ENCODE results near the gene TTC7B.

TTC7B gene

GRCh38 chr14:90809530-90810312, 6.5 kb downstream of the TTC7B start:
- H3K4me1 ChIP-seq (ENCODE audit: insufficient read depth, insufficient read length) = peaks cover 11% of the 10 kb centered on the region
- H3K9ac ChIP-seq (ENCODE audit: insufficient read length, low read depth) = no peak overlapping the region
- TF ChIP-seq YY1 (IDR thresholded peaks at IDR 0.05; ENCODE audit: insufficient read depth, insufficient read length) = no peak
- TF ChIP-seq SUZ12 (IDR thresholded peaks at IDR 0.05; ENCODE audit: extremely low read depth, insufficient read depth, insufficient read length) = no peak
- TF ChIP-seq ZNF274 (IDR thresholded peaks at IDR 0.05; ENCODE audit: low read depth, low read length) = no peak
- peaks cover 5% of the 10 kb centered on the region for H3K27me3 ChIP-seq (ENCODE audit: insufficient read depth, insufficient read length)
- H3K9me3 ChIP-seq (ENCODE audit: insufficient read depth, low read length) = no peaks in the 10 kb centered on the region
- no peaks in the 10 kb centered on the region for H3K36me3 ChIP-seq (ENCODE audit: insufficient read depth, insufficient read length, low read length)
- H3K4me3 ChIP-seq (ENCODE audit: insufficient read length, low read depth) = no peak overlapping the region
- DNase-seq (ENCODE audit: low read depth, low spot score) = no peak

GRCh38 chr14:90808759-90809529, 7.3 kb downstream of the TTC7B start:
- H3K27me3 ChIP-seq (ENCODE audit: insufficient read depth, insufficient read length) = no peaks in the 10 kb centered on the region
- no peaks in the 10 kb centered on the region for H3K9me3 ChIP-seq (ENCODE audit: insufficient read depth, low read length)
- no peak for TF ChIP-seq ZNF274 (IDR thresholded peaks at IDR 0.05; ENCODE audit: low read depth, low read length)
- H3K4me3 ChIP-seq (ENCODE audit: insufficient read length, low read depth) = no peak overlapping the region
- no peaks in the 10 kb centered on the region for H3K36me3 ChIP-seq (ENCODE audit: insufficient read depth, insufficient read length, low read length)
- H3K4me1 ChIP-seq (ENCODE audit: insufficient read depth, insufficient read length) = peaks cover 15% of the 10 kb centered on the region
- no peak for DNase-seq (ENCODE audit: low read depth, low spot score)
- no peak overlapping the region for H3K9ac ChIP-seq (ENCODE audit: insufficient read length, low read depth)

DNA sequence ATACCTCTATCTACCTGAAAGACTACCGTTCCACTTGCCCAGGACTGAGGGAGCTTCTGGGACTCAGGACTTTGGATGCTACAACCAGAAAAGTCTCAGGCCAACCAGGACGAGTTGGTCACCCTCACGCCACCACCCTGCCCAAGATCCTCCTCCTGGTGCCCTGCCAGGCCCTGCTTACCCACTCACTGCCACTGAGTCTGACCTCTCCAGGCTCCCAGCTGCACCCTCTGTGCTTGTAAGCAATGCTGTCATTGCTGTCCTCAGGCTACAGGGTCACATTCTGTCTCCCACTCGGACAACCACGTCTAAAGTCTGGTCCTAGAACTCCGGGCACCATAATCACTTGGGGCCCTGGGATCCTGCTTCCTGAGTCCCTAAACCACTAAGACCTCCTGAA, 9.2 kb downstream of the TTC7B start:
- Histone ChIP-seq H3K36me3 (ENCODE audit: insufficient read depth, insufficient read length, low read length) (no peaks in the 10 kb centered on the region), H3K4me1 (ENCODE audit: insufficient read depth, insufficient read length) (peaks cover 15% of the 10 kb centered on the region), H3K4me3 (ENCODE audit: insufficient read length, low read depth) (no peak overlapping the region), H3K27me3 (ENCODE audit: insufficient read depth, insufficient read length) (no peaks in the 10 kb centered on the region), H3K9me3 (ENCODE audit: insufficient read depth, low read length) (no peaks in the 10 kb centered on the region), H3K9ac (ENCODE audit: insufficient read length, low read depth) (no peak overlapping the region)
- TF ChIP-seq ZNF274 (IDR thresholded peaks at IDR 0.05; ENCODE audit: low read depth, low read length) (no peak), SUZ12 (IDR thresholded peaks at IDR 0.05; ENCODE audit: extremely low read depth, insufficient read depth, insufficient read length) (no peak), YY1 (IDR thresholded peaks at IDR 0.05; ENCODE audit: insufficient read depth, insufficient read length) (no peak)
- no peak for DNase-seq (ENCODE audit: low read depth, low spot score)

- Histone ChIP-seq H3K36me3 (ENCODE audit: insufficient read depth, insufficient read length, low read length) (no peaks in the 10 kb centered on the region), H3K27me3 (ENCODE audit: insufficient read depth, insufficient read length) (no peaks in the 10 kb centered on the region), H3K9me3 (ENCODE audit: insufficient read depth, low read length) (no peaks in the 10 kb centered on the region), H3K4me1 (ENCODE audit: insufficient read depth, insufficient read length) (peaks cover 15% of the 10 kb centered on the region), H3K4me3 (ENCODE audit: insufficient read length, low read depth) (no peak overlapping the region), H3K9ac (ENCODE audit: insufficient read length, low read depth) (no peak overlapping the region)
- TF ChIP-seq YY1 (IDR thresholded peaks at IDR 0.05; ENCODE audit: insufficient read depth, insufficient read length) = no peak
- TF ChIP-seq SUZ12 (IDR thresholded peaks at IDR 0.05; ENCODE audit: extremely low read depth, insufficient read depth, insufficient read length) = no peak
- TF ChIP-seq ZNF274 (IDR thresholded peaks at IDR 0.05; ENCODE audit: low read depth, low read length) = no peak
- no peak for DNase-seq (ENCODE audit: low read depth, low spot score)
Measured at GRCh38 chr14:90805662-90806540, 10.3 kb downstream of the TTC7B start.

DNA sequence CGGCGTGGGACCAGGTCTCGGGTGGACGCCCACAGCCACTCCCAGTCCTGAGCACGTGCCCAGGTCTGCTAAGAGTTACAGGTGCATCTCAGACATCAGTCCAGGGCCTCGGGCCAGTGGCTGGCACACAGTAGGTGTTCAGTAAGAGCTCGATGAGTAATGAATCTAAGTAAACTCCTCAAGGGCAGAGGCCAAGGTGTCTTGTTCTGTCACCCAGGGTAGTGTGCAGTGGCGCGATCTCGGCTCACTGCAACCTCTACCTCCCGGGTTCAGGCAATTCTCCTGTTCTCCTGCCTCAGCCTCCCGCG, 11.2 kb downstream of the TTC7B start:
- TF ChIP-seq ZNF274 (IDR thresholded peaks at IDR 0.05; ENCODE audit: low read depth, low read length) (no peak), SUZ12 (IDR thresholded peaks at IDR 0.05; ENCODE audit: extremely low read depth, insufficient read depth, insufficient read length) (no peak), YY1 (IDR thresholded peaks at IDR 0.05; ENCODE audit: insufficient read depth, insufficient read length) (no peak)
- DNase-seq (ENCODE audit: low read depth, low spot score) = no peak

DNA sequence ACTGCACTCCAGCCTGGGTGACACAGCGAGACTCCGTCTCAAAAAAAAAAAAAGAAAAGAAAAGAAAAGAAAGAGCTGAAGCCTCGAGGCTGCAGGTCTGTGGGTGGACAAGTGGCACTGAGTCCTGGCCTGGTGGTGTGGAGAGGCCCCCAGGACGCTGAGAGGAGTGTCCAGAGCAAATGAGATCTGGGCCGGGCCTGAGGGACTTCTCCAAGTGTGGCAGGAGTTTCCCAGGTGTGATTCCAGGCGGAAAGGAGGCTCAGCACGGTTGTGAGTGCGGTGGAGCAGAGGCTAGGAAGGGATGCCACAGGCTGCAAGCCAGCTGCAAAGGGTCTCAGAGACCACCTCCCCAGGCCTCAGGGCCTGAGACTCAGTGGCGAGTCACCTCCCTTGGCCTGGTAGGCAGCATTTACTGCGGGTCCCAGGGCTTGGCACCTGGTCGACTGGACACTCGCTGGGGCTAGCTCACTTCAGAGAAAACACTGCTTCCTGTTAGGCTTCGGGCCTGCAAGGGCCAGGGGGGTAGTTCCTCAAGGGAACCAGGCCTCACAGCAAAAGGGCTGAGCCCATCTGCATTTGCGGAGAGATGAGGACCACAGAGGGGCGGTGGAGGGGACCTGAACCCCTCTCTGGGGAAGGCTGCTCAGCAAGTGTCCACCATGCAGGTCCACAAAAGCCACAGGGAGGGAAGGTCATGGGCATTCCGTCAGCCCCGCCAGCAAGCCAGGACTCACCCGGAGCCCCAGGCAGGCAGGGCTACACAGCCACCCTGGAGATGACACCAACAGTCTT, 11.7 kb downstream of the TTC7B start:
- H3K9me3 ChIP-seq (ENCODE audit: insufficient read depth, low read length) = no peaks in the 10 kb centered on the region
- H3K27me3 ChIP-seq (ENCODE audit: insufficient read depth, insufficient read length) = no peaks in the 10 kb centered on the region
- H3K36me3 ChIP-seq (ENCODE audit: insufficient read depth, insufficient read length, low read length) = no peaks in the 10 kb centered on the region
- DNase-seq (ENCODE audit: low read depth, low spot score) = no peak
- H3K4me1 ChIP-seq (ENCODE audit: insufficient read depth, insufficient read length) = peaks cover 15% of the 10 kb centered on the region
- TF ChIP-seq SUZ12 (IDR thresholded peaks at IDR 0.05; ENCODE audit: extremely low read depth, insufficient read depth, insufficient read length) (no peak), YY1 (IDR thresholded peaks at IDR 0.05; ENCODE audit: insufficient read depth, insufficient read length) (no peak), ZNF274 (IDR thresholded peaks at IDR 0.05; ENCODE audit: low read depth, low read length) (no peak)
- H3K4me3 ChIP-seq (ENCODE audit: insufficient read length, low read depth) = no peak overlapping the region
- no peak overlapping the region for H3K9ac ChIP-seq (ENCODE audit: insufficient read length, low read depth)

More for the DNA sequence above, 11.2 kb downstream of the TTC7B start:
- Histone ChIP-seq H3K4me1 (ENCODE audit: insufficient read depth, insufficient read length) (peaks cover 15% of the 10 kb centered on the region), H3K27me3 (ENCODE audit: insufficient read depth, insufficient read length) (no peaks in the 10 kb centered on the region), H3K9me3 (ENCODE audit: insufficient read depth, low read length) (no peaks in the 10 kb centered on the region), H3K4me3 (ENCODE audit: insufficient read length, low read depth) (no peak overlapping the region), H3K9ac (ENCODE audit: insufficient read length, low read depth) (no peak overlapping the region), H3K36me3 (ENCODE audit: insufficient read depth, insufficient read length, low read length) (no peaks in the 10 kb centered on the region)

Measured in NT2/D1 (cell line).